Neural cell (in vitro differentiated cells): ENCODE data around the gene TMEM147. TPM values are rescaled to one million over a fixed set of nuclear protein-coding genes. Genes with fewer than 3 reads are reported as not detected.

Source experiments
- H2AFZ ChIP-seq: fragments of 200-600, 300-800 bp; sonication (generic), shearing (Covaris generic); 2 replicates; pipeline ENCODE4 v1.6.0; 2014; ENCODE audit warnings: low read depth, mild to moderate bottlenecking, antibody characterized with exemption, low read length, moderate library complexity
- H3F3A ChIP-seq: fragments of 200-600 bp; shearing (Covaris generic); 2 replicates; pipeline ENCODE4 v1.6.1; 2016; ENCODE audit warnings: mild to moderate bottlenecking, moderate library complexity, mixed read lengths, antibody characterized with exemption, low read length; ENCODE audit not compliant: insufficient read depth, poor library complexity, severe bottlenecking
- H3K27ac ChIP-seq: fragments of 200-600, 300-800 bp; sonication (generic), shearing (Covaris generic); 2 replicates; pipeline ENCODE4 v1.5.1; 2014; ENCODE audit warnings: mild to moderate bottlenecking, low read length, moderate library complexity
- H3K27me3 ChIP-seq: fragments of 300-800, 200-600 bp; sonication (generic), shearing (Covaris generic); 2 replicates; pipeline ENCODE4 v1.6.0; 2014; ENCODE audit warnings: mild to moderate bottlenecking, low read depth, low read length, moderate library complexity; ENCODE audit not compliant: insufficient read depth
- H3K36me3 ChIP-seq: fragments of 300-800, 200-600 bp; sonication (generic), shearing (Covaris generic); 2 replicates; pipeline ENCODE4 v1.5.1; 2014; ENCODE audit warnings: mild to moderate bottlenecking, antibody characterized with exemption, low read length, moderate library complexity; ENCODE audit not compliant: insufficient read depth
- H3K4me2 ChIP-seq: fragments of 300-800, 200-600 bp; sonication (generic), shearing (Covaris generic); 2 replicates; pipeline ENCODE4 v1.6.0; 2014; ENCODE audit warnings: mild to moderate bottlenecking, low read length
- H3K4me3 ChIP-seq: fragments of 300-800, 200-600 bp; sonication (generic), shearing (Covaris generic); 2 replicates; pipeline ENCODE4 v1.5.1; 2014; ENCODE audit warnings: mild to moderate bottlenecking, low read length, moderate library complexity
- H3K79me2 ChIP-seq: fragments of 200-600 bp; shearing (Covaris generic); replicated peaks from 2 replicates; pipeline ENCODE4 v1.6.0; 2014; ENCODE audit warnings: mild to moderate bottlenecking, low read length, moderate library complexity; ENCODE audit not compliant: insufficient read depth
- H3K9ac ChIP-seq: fragments of 300-800, 200-600 bp; sonication (generic), shearing (Covaris generic); 2 replicates; pipeline ENCODE4 v1.6.1; 2016; ENCODE audit warnings: mild to moderate bottlenecking, low read length, mixed read lengths
- H3K9me2 ChIP-seq: fragments of 200-600 bp; shearing (Covaris generic); 2 replicates; pipeline ENCODE4 v1.6.1; 2016; ENCODE audit warnings: mild to moderate bottlenecking, low read length, mixed read lengths; ENCODE audit not compliant: insufficient read depth
- H3K9me3 ChIP-seq: fragments of 200-600, 300-800 bp; sonication (generic), shearing (Covaris generic); 2 replicates; pipeline ENCODE4 v1.6.1; 2016; ENCODE audit warnings: mild to moderate bottlenecking, mixed run types, low read length, moderate library complexity, mixed read lengths
- H4K20me1 ChIP-seq: fragments of 200-600 bp; shearing (Covaris generic); 2 replicates; pipeline ENCODE4 v1.6.1; 2016; ENCODE audit warnings: mild to moderate bottlenecking, mixed run types; ENCODE audit not compliant: insufficient read depth
- EP300 ChIP-seq: fragments of 450-650 bp; conservative IDR thresholded peaks from 2 replicates; pipeline ENCODE4 v1.6.1; 2014; ENCODE audit warnings: antibody characterized with exemption, mild to moderate bottlenecking, moderate library complexity; ENCODE audit not compliant: poor library complexity, severe bottlenecking
- EZH2 ChIP-seq: fragments of 200-600, 300-800 bp; shearing (Covaris generic), sonication (generic); IDR thresholded peaks from 2 replicates; pipeline ENCODE4 v1.6.1; 2014; ENCODE audit warnings: antibody characterized with exemption, low read length, borderline replicate concordance, mild to moderate bottlenecking; ENCODE audit not compliant: insufficient read depth, poor library complexity, severe bottlenecking
- MXI1 ChIP-seq: fragments of 450-650 bp; conservative IDR thresholded peaks from 2 replicates; pipeline ENCODE4 v1.6.1; 2014; ENCODE audit warnings: antibody characterized with exemption, mild to moderate bottlenecking; ENCODE audit not compliant: poor library complexity, severe bottlenecking
- POLR2AphosphoS5 ChIP-seq: IDR thresholded peaks from 2 replicates; pipeline ENCODE4 v1.6.1; 2012
- RAD21 ChIP-seq: fragments of 450-650 bp; conservative IDR thresholded peaks from 2 replicates; pipeline ENCODE4 v1.6.1; 2014; ENCODE audit warnings: antibody characterized with exemption, mild to moderate bottlenecking, moderate library complexity
- SMC3 ChIP-seq: fragments of 450-650 bp; conservative IDR thresholded peaks from 2 replicates; pipeline ENCODE4 v1.6.1; 2014; ENCODE audit warnings: antibody characterized with exemption, mild to moderate bottlenecking, moderate library complexity; ENCODE audit not compliant: poor library complexity
- TAF1 ChIP-seq: IDR thresholded peaks from 2 replicates; pipeline ENCODE4 v1.6.1; 2012; ENCODE audit warnings: low read depth
- polyA plus RNA-seq: library from polyadenylated mRNA; depleted of rRNA; stranded (reverse); fragments of >200 nt; gene quantifications from 2 replicates; pipeline ENCODE4 v1.2.3, GENCODE V29; 2014
- TF ChIP-seq, protein P1 (sequence below): IDR thresholded peaks from 2 replicates; pipeline ENCODE4 v1.6.1; 2012; ENCODE audit warnings: borderline replicate concordance
- TF ChIP-seq, protein P2 (sequence below): fragments of 450-650 bp; IDR thresholded peaks from 2 replicates; pipeline ENCODE4 v1.5.1; 2014; ENCODE audit warnings: antibody characterized with exemption, mild to moderate bottlenecking, moderate library complexity; ENCODE audit not compliant: poor library complexity, severe bottlenecking

Gene TMEM147
- polyA plus RNA-seq, 1 donor from 2014 or later: 106 TPM

DNA sequence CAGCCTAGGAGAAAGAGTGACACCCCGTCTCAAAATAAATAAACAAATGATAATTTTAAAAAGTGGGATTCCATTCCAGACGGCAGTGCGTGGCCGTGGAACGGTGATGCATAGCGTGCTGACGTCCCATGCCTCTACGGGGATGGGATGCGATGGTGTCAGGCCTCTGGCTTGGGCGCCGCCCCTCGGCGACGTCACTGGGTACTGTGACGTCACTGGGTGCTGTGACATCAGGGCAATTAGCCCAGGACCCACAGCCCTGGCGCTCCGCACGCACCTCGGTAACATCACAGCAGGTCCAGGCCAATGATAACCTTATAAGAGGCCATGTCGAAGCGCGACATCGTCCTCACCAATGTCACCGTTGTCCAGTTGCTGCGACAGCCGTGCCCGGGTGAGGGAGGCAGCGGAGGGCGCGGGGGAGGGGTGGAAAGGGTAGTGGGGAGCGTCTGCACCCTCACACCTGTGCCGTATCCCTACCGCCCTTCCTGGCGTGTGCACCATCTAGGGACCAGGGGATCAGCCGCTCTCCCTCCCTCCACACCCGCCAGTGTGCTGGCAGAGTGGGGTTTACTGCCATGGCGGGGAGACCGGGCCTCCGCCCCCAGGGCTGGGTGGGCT lies 12.1 kb upstream of the TMEM147 start, which contains the start of gene GAPDHS:
Gene GAPDHS (plus strand): TSS at position 256 of the 621 bp plus-strand sequence. CDS start 72 bp downstream, at position 328.
- Histone ChIP-seq H2AFZ (no peak within 1 kb of the TSS), H3K27ac (no peak within 1 kb of the TSS)

DNA sequence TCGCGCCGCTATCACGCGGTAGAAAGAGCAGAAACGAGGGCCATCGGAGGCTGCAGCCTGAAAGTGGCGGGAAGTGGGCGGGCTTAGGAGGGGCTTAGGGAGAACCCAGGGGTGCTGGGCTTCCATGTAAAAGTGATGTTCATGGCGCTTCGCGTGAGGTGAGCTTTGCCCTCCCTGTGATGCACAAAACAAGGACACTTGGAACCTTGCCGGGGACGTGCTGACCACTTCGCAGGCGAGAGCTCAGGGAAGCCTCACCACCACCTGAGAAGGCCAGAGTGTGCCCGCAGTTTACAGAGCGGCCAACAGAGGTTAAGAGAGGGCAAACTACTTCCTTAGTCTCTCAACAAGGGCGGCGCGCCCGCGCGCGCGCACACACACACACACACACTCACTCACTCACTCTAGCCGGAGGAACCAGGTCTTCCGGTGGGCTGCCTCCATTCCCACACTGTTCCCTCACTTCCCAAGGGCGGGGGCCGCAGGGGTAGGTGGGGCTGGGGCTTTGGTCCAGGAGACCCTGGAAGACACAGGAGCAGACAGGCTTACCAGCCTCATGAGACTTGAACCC lies 11.5 kb upstream of the TMEM147 start:
- no peak overlapping the region for H3K4me3 ChIP-seq
- no peaks in the 10 kb centered on the region for H3K9me3 ChIP-seq
- H3K79me2 ChIP-seq: no peaks in the 10 kb centered on the region
- no peaks in the 10 kb centered on the region for H3K9me2 ChIP-seq
- H3K9ac ChIP-seq: no peak overlapping the region
- no peak overlapping the region for H3K4me2 ChIP-seq
- H2AFZ ChIP-seq: no peak overlapping the region
- TF ChIP-seq, protein P1, sequence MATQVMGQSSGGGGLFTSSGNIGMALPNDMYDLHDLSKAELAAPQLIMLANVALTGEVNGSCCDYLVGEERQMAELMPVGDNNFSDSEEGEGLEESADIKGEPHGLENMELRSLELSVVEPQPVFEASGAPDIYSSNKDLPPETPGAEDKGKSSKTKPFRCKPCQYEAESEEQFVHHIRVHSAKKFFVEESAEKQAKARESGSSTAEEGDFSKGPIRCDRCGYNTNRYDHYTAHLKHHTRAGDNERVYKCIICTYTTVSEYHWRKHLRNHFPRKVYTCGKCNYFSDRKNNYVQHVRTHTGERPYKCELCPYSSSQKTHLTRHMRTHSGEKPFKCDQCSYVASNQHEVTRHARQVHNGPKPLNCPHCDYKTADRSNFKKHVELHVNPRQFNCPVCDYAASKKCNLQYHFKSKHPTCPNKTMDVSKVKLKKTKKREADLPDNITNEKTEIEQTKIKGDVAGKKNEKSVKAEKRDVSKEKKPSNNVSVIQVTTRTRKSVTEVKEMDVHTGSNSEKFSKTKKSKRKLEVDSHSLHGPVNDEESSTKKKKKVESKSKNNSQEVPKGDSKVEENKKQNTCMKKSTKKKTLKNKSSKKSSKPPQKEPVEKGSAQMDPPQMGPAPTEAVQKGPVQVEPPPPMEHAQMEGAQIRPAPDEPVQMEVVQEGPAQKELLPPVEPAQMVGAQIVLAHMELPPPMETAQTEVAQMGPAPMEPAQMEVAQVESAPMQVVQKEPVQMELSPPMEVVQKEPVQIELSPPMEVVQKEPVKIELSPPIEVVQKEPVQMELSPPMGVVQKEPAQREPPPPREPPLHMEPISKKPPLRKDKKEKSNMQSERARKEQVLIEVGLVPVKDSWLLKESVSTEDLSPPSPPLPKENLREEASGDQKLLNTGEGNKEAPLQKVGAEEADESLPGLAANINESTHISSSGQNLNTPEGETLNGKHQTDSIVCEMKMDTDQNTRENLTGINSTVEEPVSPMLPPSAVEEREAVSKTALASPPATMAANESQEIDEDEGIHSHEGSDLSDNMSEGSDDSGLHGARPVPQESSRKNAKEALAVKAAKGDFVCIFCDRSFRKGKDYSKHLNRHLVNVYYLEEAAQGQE: no peak
- TF ChIP-seq POLR2AphosphoS5 (no peak), TAF1 (no peak), EZH2 (no peak), RAD21 (no peak), MXI1 (no peak), SMC3 (no peak), EP300 (no peak)
- TF ChIP-seq, protein P2, sequence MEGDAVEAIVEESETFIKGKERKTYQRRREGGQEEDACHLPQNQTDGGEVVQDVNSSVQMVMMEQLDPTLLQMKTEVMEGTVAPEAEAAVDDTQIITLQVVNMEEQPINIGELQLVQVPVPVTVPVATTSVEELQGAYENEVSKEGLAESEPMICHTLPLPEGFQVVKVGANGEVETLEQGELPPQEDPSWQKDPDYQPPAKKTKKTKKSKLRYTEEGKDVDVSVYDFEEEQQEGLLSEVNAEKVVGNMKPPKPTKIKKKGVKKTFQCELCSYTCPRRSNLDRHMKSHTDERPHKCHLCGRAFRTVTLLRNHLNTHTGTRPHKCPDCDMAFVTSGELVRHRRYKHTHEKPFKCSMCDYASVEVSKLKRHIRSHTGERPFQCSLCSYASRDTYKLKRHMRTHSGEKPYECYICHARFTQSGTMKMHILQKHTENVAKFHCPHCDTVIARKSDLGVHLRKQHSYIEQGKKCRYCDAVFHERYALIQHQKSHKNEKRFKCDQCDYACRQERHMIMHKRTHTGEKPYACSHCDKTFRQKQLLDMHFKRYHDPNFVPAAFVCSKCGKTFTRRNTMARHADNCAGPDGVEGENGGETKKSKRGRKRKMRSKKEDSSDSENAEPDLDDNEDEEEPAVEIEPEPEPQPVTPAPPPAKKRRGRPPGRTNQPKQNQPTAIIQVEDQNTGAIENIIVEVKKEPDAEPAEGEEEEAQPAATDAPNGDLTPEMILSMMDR: no peak
- no peak overlapping the region for H3K27ac ChIP-seq
- H3K36me3 ChIP-seq: no peaks in the 10 kb centered on the region
- no peaks in the 10 kb centered on the region for H4K20me1 ChIP-seq
- H3K27me3 ChIP-seq: no peaks in the 10 kb centered on the region
- no peaks in the 10 kb centered on the region for H3F3A ChIP-seq

More for the DNA sequence above, 12.1 kb upstream of the TMEM147 start, which contains the start of gene GAPDHS:
- Histone ChIP-seq H3K9me3 (no peaks in the 10 kb centered on the region), H4K20me1 (no peaks in the 10 kb centered on the region), H3K36me3 (no peaks in the 10 kb centered on the region), H3K9me2 (no peaks in the 10 kb centered on the region), H3K9ac (no peak within 1 kb of the TSS), H3F3A (no peaks in the 10 kb centered on the region), H3K4me2 (no peak within 1 kb of the TSS), H3K4me3 (no peak within 1 kb of the TSS), H3K79me2 (no peaks in the 10 kb centered on the region), H3K27me3 (no peaks in the 10 kb centered on the region)
- TF ChIP-seq POLR2AphosphoS5: no peak
- TF ChIP-seq, protein P1: no peak
- no peak for TF ChIP-seq MXI1
- no peak for TF ChIP-seq TAF1
- no peak for TF ChIP-seq EZH2
- TF ChIP-seq, protein P2: no peak
- TF ChIP-seq RAD21: no peak
- TF ChIP-seq SMC3: no peak
- no peak for TF ChIP-seq EP300
